Liver (tissue), 9 donors: ENCODE data around the gene RNF175. TPM values are rescaled to one million over a fixed set of nuclear protein-coding genes. Genes with fewer than 3 reads are reported as not detected.
"Not testable (repeated sequence)": the region's sequence is repeated elsewhere in the genome, so short reads cannot be mapped to it uniquely, and the experiment has no call there.

ENCODE experiments used
- DNase-seq: peaks from one replicate; pipeline ENCODE4 v3.0.0-alpha.2; 2017; ENCODE audit warnings: low spot score
- H3K27ac ChIP-seq, 2 donors: one replicate each; pipeline ENCODE4 v1.7.0; 2013; ENCODE audit warnings: inconsistent platforms in 2 of 2, low read length in 2 of 2, control low read depth in 1 of 2, low read depth in 1 of 2, mild to moderate bottlenecking in 1 of 2
- H3K27me3 ChIP-seq, 4 donors: one replicate each; pipeline versions ENCODE4 v1.6.1 to v1.7.0; 2013; ENCODE audit warnings: low read length in 3 of 4, inconsistent platforms in 1 of 4, mild to moderate bottlenecking in 1 of 4, moderate library complexity in 1 of 4; ENCODE audit not compliant: control insufficient read depth in 4 of 4, insufficient read depth in 4 of 4
- H3K36me3 ChIP-seq, 4 donors: one replicate each; pipeline versions ENCODE4 v1.6.1 to v1.7.0; 2013; ENCODE audit warnings: low read length in 3 of 4, mild to moderate bottlenecking in 3 of 4, low read depth in 1 of 4, moderate library complexity in 1 of 4; ENCODE audit not compliant: control insufficient read depth in 4 of 4, insufficient read depth in 3 of 4
- H3K4me1 ChIP-seq, 4 donors: one replicate each; pipeline versions ENCODE4 v1.6.1 to v1.7.0; 2013; ENCODE audit warnings: low read length in 3 of 4, mild to moderate bottlenecking in 3 of 4, moderate library complexity in 1 of 4; ENCODE audit not compliant: control insufficient read depth in 4 of 4, insufficient read depth in 4 of 4
- H3K4me3 ChIP-seq, 3 donors: one replicate each; pipeline versions ENCODE4 v1.6.1 to v1.7.0; 2013; ENCODE audit warnings: low read length in 3 of 3, control low read depth in 1 of 3, low read depth in 1 of 3, mild to moderate bottlenecking in 1 of 3
- H3K9ac ChIP-seq, 2 donors: one replicate each; pipeline ENCODE4 v1.7.0; 2013; ENCODE audit warnings: low read length in 2 of 2, mild to moderate bottlenecking in 2 of 2, moderate library complexity in 2 of 2, control low read depth in 1 of 2, low read depth in 1 of 2
- H3K9me3 ChIP-seq, 4 donors: one replicate each; pipeline versions ENCODE4 v1.6.1 to v1.7.0; 2013; ENCODE audit warnings: low read length in 3 of 4; ENCODE audit not compliant: control insufficient read depth in 4 of 4
- EGR1 ChIP-seq, 2 donors: IDR thresholded peaks; 2 replicates each; pipeline ENCODE4 v1.6.1; 2016 to 2018; ENCODE audit warnings: antibody characterized with exemption in 2 of 2, low read depth in 2 of 2
- FOXA2 ChIP-seq: IDR thresholded peaks from 2 replicates; pipeline ENCODE4 v1.6.1; 2016; ENCODE audit warnings: antibody characterized with exemption
- GABPA ChIP-seq, 2 donors: IDR thresholded peaks in 1 of 2; conservative IDR thresholded peaks in 1 of 2; 2 replicates each; pipeline ENCODE4 v1.6.1; 2016; ENCODE audit warnings: antibody characterized with exemption in 2 of 2, mild to moderate bottlenecking in 1 of 2, moderate library complexity in 1 of 2
- HNF4A ChIP-seq, 2 donors: conservative IDR thresholded peaks; 2 replicates each; pipeline ENCODE4 v1.6.1; 2016; ENCODE audit warnings: antibody characterized with exemption in 2 of 2, mild to moderate bottlenecking in 2 of 2
- HNF4G ChIP-seq: IDR thresholded peaks from 2 replicates; pipeline ENCODE4 v1.6.1; 2016; ENCODE audit warnings: antibody characterized with exemption
- JUND ChIP-seq, 2 donors: IDR thresholded peaks; 2 replicates each; pipeline ENCODE4 v1.6.1; 2016; ENCODE audit warnings: antibody characterized with exemption in 2 of 2
- NR2F2 ChIP-seq: IDR thresholded peaks from 2 replicates; pipeline ENCODE4 v1.6.1; 2016; ENCODE audit warnings: antibody characterized with exemption
- RAD21 ChIP-seq, 2 donors: IDR thresholded peaks; 2 replicates each; pipeline ENCODE4 v1.6.1; 2016; ENCODE audit warnings: antibody characterized with exemption in 2 of 2, mild to moderate bottlenecking in 2 of 2
- RXRA ChIP-seq, 2 donors: IDR thresholded peaks; 2 replicates each; pipeline ENCODE4 v1.6.1; 2017 to 2018; ENCODE audit warnings: antibody characterized with exemption in 2 of 2, mild to moderate bottlenecking in 1 of 2
- SP1 ChIP-seq: IDR thresholded peaks from 2 replicates; pipeline ENCODE4 v1.6.1; 2018; ENCODE audit warnings: antibody characterized with exemption, mild to moderate bottlenecking
- TAF1 ChIP-seq: conservative IDR thresholded peaks from 2 replicates; pipeline ENCODE4 v1.6.1; 2016; ENCODE audit warnings: antibody characterized with exemption, mild to moderate bottlenecking
- YY1 ChIP-seq: IDR thresholded peaks from 2 replicates; pipeline ENCODE4 v1.6.1; 2016; ENCODE audit warnings: antibody characterized with exemption, mild to moderate bottlenecking
- WGBS: extraction: QIAGEN DNeasy Blood & Tissue Kit; methylation state at CpG from one replicate; pipeline ENCODE4 v1.1.7; 2013; 5-methylcytosine and 5-hydroxymethylcytosine counted together
- polyA plus RNA-seq, 2 donors: library from polyadenylated mRNA; stranded (reverse) in 1 of 2; unstranded in 1 of 2; fragments of 200-250 nt in 1 of 2; fragments of >200 nt in 1 of 2; fragmentation: Nextera tagmentation in 1 of 2; extraction: Ambion mirVana in 1 of 2; gene quantifications; one replicate each; pipeline versions ENCODE4 v1.2.1 to v1.2.3, GENCODE V29; 2013 to 2015
- total RNA-seq, 2 donors: library from RNA; depleted of rRNA; stranded (reverse); fragments of >200 nt; gene quantifications; one replicate each; pipeline ENCODE4 v1.2.3, GENCODE V29; 2014
- TF ChIP-seq, protein P1 (sequence below): IDR thresholded peaks from 2 replicates; pipeline ENCODE4 v1.6.1; 2016; ENCODE audit warnings: antibody characterized with exemption
- TF ChIP-seq, protein P2 (sequence below): IDR thresholded peaks from 2 replicates; pipeline ENCODE4 v1.6.1; 2016; ENCODE audit warnings: antibody characterized with exemption, mild to moderate bottlenecking
- TF ChIP-seq, protein P3 (sequence below): IDR thresholded peaks from 2 replicates; pipeline ENCODE4 v1.6.1; 2016; ENCODE audit warnings: antibody characterized with exemption
- TF ChIP-seq, protein P4 (sequence below): IDR thresholded peaks from 2 replicates; pipeline ENCODE4 v1.6.1; 2016; ENCODE audit warnings: antibody characterized with exemption
- TF ChIP-seq, protein P5 (sequence below): fragments of 150-350 bp; IDR thresholded peaks from 2 replicates; pipeline ENCODE4 v1.5.1; 2017; ENCODE audit warnings: improper control_type of control experiment, low read depth, low read length; ENCODE audit not compliant: missing input control
- donor health status: healthy.
- donor health status: healthy.
- donor health status: healthy.
- donor health status: healthy.
- donor health status: healthy.

The RNF175 gene
- total and polyA plus RNA-seq, 4 donors, result 0.08 to 0.65 (median 0.24) TPM; not detected in 1

DNA sequence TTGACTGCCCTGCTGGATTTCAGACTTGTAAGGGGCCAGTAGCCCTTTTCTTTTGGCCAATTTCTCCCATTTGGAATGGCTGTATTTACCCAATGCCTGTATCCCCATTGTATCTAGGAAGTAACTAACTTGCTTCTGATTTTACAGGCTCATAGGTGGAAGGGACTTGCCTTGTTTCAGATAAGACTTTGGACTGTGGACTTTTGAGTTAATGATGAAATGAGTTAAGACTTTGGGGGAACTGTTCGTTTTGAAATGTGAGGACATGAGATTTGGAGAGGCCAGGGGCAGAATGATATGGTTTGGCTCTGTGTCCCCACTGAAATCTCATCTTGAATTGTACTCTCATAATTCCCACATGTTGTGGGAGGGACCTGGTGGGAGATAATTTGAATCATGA is 93.3 kb downstream of the RNF175 start:
- not testable (repeated sequence) for H3K36me3 ChIP-seq, H3K9ac ChIP-seq, H3K4me1 ChIP-seq, H3K27ac ChIP-seq, DNase-seq, H3K27me3 ChIP-seq, H3K9me3 ChIP-seq, H3K4me3 ChIP-seq
- 23% methylated on average over 1 of the region's 1 CpG for WGBS
- peak; percentile 54 to 62 for TF ChIP-seq HNF4A (conservative IDR thresholded peaks at IDR 0.05)

DNA sequence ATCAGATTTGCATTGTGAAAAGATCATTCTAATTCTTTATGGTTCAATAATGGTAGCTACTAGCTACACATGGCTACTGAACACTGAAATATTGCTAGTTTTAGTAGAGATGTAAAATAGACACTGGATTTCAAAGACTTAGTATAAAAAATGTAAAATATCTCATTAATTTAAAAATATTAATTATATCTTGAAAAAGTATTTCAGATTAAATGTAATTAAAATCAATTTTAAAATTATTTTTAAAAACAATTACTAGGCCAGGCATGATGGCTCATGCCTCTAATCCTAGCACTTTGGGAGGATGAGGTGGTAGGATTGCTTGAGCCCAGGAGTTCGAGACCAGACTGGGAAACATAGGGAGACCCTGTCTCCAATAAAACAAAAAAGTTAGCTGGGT is 96.2 kb downstream of the RNF175 start:
- Histone ChIP-seq H3K27ac (no peak overlapping the region), H3K4me3 (no peak overlapping the region), H3K27me3 (no peaks in the 10 kb centered on the region), H3K36me3 (no peaks in the 10 kb centered on the region), H3K9ac (no peak overlapping the region), H3K4me1 (peaks cover 0 to 5% (median 0%) of the 10 kb centered on the region in 4 donors), H3K9me3 (no peaks in the 10 kb centered on the region)
- DNase-seq, result no peak
- TF ChIP-seq TAF1, result no peak
- no peak for TF ChIP-seq GABPA (IDR thresholded peaks at IDR 0.05 in 1 of 2, conservative IDR thresholded peaks at IDR 0.05 in 1 of 2)
- TF ChIP-seq SP1, result no peak
- no peak for TF ChIP-seq HNF4G
- TF ChIP-seq RAD21 (IDR thresholded peaks at IDR 0.05), result no peak
- 93% methylated on average over 1 of the region's 1 CpG for WGBS

DNA sequence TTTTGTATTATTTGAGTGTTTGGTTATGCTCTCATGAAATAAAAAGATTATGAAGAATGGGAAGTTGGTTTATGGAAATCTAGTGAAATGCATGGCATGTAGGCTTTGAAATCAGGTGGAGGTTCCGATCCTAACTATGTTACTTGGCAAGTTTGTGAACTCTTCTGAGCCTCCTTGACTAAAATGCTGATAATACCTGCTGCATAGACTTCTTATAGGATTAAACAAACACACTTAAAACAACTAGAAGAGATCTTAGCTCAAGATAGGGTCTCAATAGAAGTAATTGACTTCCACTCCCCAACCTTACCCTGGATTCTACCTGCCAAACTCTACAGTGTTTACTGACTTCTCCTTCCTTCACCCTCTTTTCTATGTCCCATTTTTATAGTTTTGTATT is 97.9 kb downstream of the RNF175 start:
- H3K27ac ChIP-seq, result no peak overlapping the region
- 97% methylated on average over 1 of the region's 1 CpG for WGBS
- DNase-seq, result no peak
- no peaks in the 10 kb centered on the region for H3K9me3 ChIP-seq
- H3K4me1 ChIP-seq, result peaks cover 0 to 5% (median 0%) of the 10 kb centered on the region in 4 donors
- no peaks in the 10 kb centered on the region for H3K36me3 ChIP-seq
- H3K4me3 ChIP-seq, result no peak overlapping the region
- TF ChIP-seq EGR1 (IDR thresholded peaks at IDR 0.05; ENCODE audit: low read depth in 2 of 2) (no peak), TAF1 (no peak), RAD21 (IDR thresholded peaks at IDR 0.05) (no peak), GABPA (IDR thresholded peaks at IDR 0.05 in 1 of 2, conservative IDR thresholded peaks at IDR 0.05 in 1 of 2) (no peak), RXRA (IDR thresholded peaks at IDR 0.05) (no peak), HNF4G (no peak), NR2F2 (no peak), SP1 (no peak), YY1 (no peak), JUND (IDR thresholded peaks at IDR 0.05) (no peak), FOXA2 (no peak), HNF4A (conservative IDR thresholded peaks at IDR 0.05) (no peak)
- TF ChIP-seq, protein P1, sequence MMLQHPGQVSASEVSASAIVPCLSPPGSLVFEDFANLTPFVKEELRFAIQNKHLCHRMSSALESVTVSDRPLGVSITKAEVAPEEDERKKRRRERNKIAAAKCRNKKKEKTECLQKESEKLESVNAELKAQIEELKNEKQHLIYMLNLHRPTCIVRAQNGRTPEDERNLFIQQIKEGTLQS, result no peak
- TF ChIP-seq, protein P2, sequence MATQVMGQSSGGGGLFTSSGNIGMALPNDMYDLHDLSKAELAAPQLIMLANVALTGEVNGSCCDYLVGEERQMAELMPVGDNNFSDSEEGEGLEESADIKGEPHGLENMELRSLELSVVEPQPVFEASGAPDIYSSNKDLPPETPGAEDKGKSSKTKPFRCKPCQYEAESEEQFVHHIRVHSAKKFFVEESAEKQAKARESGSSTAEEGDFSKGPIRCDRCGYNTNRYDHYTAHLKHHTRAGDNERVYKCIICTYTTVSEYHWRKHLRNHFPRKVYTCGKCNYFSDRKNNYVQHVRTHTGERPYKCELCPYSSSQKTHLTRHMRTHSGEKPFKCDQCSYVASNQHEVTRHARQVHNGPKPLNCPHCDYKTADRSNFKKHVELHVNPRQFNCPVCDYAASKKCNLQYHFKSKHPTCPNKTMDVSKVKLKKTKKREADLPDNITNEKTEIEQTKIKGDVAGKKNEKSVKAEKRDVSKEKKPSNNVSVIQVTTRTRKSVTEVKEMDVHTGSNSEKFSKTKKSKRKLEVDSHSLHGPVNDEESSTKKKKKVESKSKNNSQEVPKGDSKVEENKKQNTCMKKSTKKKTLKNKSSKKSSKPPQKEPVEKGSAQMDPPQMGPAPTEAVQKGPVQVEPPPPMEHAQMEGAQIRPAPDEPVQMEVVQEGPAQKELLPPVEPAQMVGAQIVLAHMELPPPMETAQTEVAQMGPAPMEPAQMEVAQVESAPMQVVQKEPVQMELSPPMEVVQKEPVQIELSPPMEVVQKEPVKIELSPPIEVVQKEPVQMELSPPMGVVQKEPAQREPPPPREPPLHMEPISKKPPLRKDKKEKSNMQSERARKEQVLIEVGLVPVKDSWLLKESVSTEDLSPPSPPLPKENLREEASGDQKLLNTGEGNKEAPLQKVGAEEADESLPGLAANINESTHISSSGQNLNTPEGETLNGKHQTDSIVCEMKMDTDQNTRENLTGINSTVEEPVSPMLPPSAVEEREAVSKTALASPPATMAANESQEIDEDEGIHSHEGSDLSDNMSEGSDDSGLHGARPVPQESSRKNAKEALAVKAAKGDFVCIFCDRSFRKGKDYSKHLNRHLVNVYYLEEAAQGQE, result no peak
- TF ChIP-seq, protein P3, sequence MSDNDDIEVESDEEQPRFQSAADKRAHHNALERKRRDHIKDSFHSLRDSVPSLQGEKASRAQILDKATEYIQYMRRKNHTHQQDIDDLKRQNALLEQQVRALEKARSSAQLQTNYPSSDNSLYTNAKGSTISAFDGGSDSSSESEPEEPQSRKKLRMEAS, result no peak
- TF ChIP-seq, protein P4, sequence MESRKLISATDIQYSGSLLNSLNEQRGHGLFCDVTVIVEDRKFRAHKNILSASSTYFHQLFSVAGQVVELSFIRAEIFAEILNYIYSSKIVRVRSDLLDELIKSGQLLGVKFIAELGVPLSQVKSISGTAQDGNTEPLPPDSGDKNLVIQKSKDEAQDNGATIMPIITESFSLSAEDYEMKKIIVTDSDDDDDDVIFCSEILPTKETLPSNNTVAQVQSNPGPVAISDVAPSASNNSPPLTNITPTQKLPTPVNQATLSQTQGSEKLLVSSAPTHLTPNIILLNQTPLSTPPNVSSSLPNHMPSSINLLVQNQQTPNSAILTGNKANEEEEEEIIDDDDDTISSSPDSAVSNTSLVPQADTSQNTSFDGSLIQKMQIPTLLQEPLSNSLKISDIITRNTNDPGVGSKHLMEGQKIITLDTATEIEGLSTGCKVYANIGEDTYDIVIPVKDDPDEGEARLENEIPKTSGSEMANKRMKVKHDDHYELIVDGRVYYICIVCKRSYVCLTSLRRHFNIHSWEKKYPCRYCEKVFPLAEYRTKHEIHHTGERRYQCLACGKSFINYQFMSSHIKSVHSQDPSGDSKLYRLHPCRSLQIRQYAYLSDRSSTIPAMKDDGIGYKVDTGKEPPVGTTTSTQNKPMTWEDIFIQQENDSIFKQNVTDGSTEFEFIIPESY, result no peak
- TF ChIP-seq, protein P5, sequence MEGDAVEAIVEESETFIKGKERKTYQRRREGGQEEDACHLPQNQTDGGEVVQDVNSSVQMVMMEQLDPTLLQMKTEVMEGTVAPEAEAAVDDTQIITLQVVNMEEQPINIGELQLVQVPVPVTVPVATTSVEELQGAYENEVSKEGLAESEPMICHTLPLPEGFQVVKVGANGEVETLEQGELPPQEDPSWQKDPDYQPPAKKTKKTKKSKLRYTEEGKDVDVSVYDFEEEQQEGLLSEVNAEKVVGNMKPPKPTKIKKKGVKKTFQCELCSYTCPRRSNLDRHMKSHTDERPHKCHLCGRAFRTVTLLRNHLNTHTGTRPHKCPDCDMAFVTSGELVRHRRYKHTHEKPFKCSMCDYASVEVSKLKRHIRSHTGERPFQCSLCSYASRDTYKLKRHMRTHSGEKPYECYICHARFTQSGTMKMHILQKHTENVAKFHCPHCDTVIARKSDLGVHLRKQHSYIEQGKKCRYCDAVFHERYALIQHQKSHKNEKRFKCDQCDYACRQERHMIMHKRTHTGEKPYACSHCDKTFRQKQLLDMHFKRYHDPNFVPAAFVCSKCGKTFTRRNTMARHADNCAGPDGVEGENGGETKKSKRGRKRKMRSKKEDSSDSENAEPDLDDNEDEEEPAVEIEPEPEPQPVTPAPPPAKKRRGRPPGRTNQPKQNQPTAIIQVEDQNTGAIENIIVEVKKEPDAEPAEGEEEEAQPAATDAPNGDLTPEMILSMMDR, result no peak
- no peak overlapping the region for H3K9ac ChIP-seq
- no peaks in the 10 kb centered on the region for H3K27me3 ChIP-seq
